ENCODE data around the gene ADAMTS1.

DNA sequence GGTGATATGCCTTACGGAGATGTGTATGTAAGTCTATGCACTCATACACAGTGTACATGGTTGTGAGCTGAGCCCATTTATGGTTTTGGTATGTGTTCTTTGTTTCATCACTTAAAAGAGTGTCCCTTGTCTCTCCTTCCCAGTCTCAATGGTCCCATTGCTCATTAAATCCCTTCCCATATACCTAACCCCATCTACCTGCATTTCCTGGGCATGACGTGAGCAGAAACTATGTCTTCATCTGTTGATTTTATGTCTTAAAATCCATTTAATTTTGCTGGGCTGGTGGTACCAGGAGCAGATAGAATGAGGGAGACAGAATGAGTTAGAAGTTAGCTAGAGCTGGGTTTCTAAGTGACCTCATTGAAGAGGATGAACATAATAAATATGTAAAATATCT is 44.8 kb downstream of the ADAMTS1 start:
- TF ChIP-seq, protein P1, sequence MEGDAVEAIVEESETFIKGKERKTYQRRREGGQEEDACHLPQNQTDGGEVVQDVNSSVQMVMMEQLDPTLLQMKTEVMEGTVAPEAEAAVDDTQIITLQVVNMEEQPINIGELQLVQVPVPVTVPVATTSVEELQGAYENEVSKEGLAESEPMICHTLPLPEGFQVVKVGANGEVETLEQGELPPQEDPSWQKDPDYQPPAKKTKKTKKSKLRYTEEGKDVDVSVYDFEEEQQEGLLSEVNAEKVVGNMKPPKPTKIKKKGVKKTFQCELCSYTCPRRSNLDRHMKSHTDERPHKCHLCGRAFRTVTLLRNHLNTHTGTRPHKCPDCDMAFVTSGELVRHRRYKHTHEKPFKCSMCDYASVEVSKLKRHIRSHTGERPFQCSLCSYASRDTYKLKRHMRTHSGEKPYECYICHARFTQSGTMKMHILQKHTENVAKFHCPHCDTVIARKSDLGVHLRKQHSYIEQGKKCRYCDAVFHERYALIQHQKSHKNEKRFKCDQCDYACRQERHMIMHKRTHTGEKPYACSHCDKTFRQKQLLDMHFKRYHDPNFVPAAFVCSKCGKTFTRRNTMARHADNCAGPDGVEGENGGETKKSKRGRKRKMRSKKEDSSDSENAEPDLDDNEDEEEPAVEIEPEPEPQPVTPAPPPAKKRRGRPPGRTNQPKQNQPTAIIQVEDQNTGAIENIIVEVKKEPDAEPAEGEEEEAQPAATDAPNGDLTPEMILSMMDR (conservative IDR thresholded peaks at IDR 0.05): no peak
- no peak for TF ChIP-seq EZH2 (IDR thresholded peaks at IDR 0.05; ENCODE audit: low read depth)

Measured in PC-9 (cell line).